GM10248 (cell line): Measurements from ENCODE around the gene DOCK11.
A peak's percentile ranks its signal among the peaks of the same experiment; 100 is the strongest.

Source experiments
- CTCF ChIA-PET: fragments of 300-600 bp; sonication (Branson Sonifier 250); formaldehyde crosslinking; extraction: SDS; loops from one replicate; lab custom pipeline; 2021; ENCODE audit warnings: antibody characterized with exemption; lab: Yijun Ruan, JAX
- POLR2A ChIA-PET: fragments of 350-650 bp; sonication (Branson Sonifier 250); formaldehyde crosslinking; extraction: SDS; loops from one replicate; lab custom pipeline; 2020; ENCODE audit warnings: antibody characterized with exemption; lab: Yijun Ruan, JAX
- DNase-seq: peaks from one replicate; pipeline ENCODE4 v3.0.0; 2012; ENCODE audit errors: extremely low spot score
- TF ChIP-seq, protein P1 (sequence below): IDR thresholded peaks from 2 replicates; pipeline ENCODE4 v1.5.1; 2012; ENCODE audit warnings: mild to moderate bottlenecking, low read depth; ENCODE audit errors: extremely low read depth, missing control alignments, control extremely low read depth

DOCK11 gene

DNA sequence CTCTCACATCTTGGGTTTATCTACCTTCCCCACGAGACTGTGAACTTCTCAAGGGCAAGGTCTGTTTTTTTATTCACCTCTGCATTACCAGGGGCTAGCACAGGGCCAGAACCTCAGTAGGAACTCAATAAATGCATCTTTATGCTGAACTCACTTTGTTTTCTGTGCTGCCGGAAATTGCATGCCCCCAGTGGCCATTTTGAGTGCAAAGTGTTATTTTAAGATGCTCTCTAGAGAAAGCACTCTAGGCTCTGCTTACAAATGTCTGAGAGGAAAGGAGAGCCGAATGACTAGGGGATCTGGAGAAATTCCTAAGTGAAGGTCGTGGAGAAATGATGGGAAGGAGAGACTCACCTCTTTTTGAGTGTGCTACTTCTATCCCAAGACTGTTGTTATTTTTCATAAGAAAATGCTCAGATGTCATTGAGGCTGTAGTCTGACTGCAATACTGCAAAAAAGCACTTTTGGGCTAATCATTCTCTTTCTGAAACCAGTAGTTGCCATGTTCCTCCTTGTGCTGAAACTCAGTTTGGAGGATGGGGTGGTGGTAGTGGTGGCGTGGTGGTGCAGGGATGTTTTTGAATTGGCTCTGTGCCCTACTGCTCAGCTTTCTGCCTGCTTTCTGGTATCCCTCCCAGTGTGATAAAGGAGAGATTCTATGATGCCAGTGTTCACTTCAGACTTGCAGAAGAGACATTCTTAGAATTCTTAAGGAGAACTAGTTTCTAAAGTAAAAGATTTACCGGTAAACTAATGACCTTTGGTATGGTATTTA, 41.3 kb downstream of the DOCK11 start:
- POLR2A ChIA-PET: no interaction called here
- peak; percentile 14 for DNase-seq
- TF ChIP-seq, protein P1, sequence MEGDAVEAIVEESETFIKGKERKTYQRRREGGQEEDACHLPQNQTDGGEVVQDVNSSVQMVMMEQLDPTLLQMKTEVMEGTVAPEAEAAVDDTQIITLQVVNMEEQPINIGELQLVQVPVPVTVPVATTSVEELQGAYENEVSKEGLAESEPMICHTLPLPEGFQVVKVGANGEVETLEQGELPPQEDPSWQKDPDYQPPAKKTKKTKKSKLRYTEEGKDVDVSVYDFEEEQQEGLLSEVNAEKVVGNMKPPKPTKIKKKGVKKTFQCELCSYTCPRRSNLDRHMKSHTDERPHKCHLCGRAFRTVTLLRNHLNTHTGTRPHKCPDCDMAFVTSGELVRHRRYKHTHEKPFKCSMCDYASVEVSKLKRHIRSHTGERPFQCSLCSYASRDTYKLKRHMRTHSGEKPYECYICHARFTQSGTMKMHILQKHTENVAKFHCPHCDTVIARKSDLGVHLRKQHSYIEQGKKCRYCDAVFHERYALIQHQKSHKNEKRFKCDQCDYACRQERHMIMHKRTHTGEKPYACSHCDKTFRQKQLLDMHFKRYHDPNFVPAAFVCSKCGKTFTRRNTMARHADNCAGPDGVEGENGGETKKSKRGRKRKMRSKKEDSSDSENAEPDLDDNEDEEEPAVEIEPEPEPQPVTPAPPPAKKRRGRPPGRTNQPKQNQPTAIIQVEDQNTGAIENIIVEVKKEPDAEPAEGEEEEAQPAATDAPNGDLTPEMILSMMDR: peak; percentile 35
- CTCF ChIA-PET: interaction anchor here (1.1 kb wide), 1 partner anchor 9 kb away, joined by 3 read pairs; no protein-coding TSS in a partner anchor

DNA sequence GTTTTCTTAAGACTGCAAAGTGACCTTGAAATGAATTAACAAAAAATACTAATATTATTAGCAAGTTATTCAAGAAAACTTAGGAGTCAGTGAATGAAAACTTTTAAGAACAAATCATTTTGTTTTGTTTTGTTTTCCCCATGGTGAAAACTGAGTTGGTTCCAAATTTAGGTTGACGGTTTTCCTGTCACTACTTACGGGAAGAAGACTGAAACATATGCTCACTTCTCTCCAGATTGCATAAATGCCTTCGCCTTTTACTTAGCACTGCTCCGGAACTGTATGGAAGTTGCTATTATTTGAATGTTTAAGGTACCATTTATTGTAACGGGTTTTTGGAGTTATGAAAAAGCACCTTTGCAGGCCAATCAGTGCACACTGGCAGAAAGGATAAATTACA, 42.8 kb downstream of the DOCK11 start:
- POLR2A ChIA-PET: no interaction called here
- TF ChIP-seq, protein P1: no peak
- CTCF ChIA-PET: interaction anchor here (0.7 to 2.3 kb wide), 5 partner anchors 9 to 89 kb away, joined by 3 to 9 read pairs (median 3); no protein-coding TSS in a partner anchor
- DNase-seq: no peak

GRCh38 chrX:118540342-118540741, 44.7 kb downstream of the DOCK11 start:
- CTCF ChIA-PET: interaction anchor here (1.0 to 2.3 kb wide), 3 partner anchors 11 to 28 kb away, joined by 3 to 9 read pairs (median 4); no protein-coding TSS in a partner anchor
- POLR2A ChIA-PET: interaction anchor here (0.8 kb wide), 1 partner anchor 12 kb away, joined by 4 read pairs; no protein-coding TSS in a partner anchor
- no peak for DNase-seq
- TF ChIP-seq, protein P1: no peak

GRCh38 chrX:118541482-118541881, 45.9 kb downstream of the DOCK11 start:
- TF ChIP-seq, protein P1: no peak
- DNase-seq: no peak
- POLR2A ChIA-PET: no interaction called here
- CTCF ChIA-PET: no interaction called here

GRCh38 chrX:118545510-118545909, 49.9 kb downstream of the DOCK11 start:
- POLR2A ChIA-PET: no interaction called here
- TF ChIP-seq, protein P1: no peak
- no peak for DNase-seq
- CTCF ChIA-PET: no interaction called here

DNA sequence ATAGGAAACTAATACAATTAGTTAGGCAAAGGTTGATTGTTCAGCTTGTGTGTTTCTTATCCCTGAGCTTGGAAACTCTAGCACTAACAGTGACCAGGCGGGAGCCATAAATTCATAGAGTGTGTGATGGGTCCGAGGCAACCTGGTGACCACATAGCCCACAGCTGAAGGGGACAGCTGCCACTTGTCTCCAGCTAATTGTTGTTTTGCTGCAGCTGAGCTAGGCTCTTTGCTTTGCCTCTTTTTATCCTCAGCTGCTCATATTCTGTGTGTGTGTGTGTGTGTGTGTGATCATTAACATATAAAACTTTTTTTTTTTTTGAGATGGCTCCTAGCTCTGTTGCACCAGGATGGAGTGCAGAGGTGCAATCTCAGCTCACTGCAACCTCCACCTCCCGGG, 53.2 kb downstream of the DOCK11 start:
- ChIA-PET POLR2A (no interaction called here), CTCF (no interaction called here)
- TF ChIP-seq, protein P1: no peak

More for the DNA sequence above, 53.2 kb downstream of the DOCK11 start:
- no peak for DNase-seq
